Stimulated activated CD4-positive, alpha-beta T cell treated with anti-CD3 and anti-CD28 coated beads, Interleukin-1b, Interleukin-23, amount 100 ng/mL, for 1 hour (primary cell): ENCODE measurements around the gene RAP2A.

Experiments used
- DNase-seq, 2 donors: peaks; one replicate each; pipeline ENCODE4 v3.0.0-alpha.2; 2020; ENCODE audit warnings: low read depth in 2 of 2

Gene RAP2A

GRCh38 chr13:97433727-97434396, at the start of gene RAP2A:
RAP2A (plus strand) TSS chr13:97434169; CDS start chr13:97434471, 302 bp downstream.
- DNase-seq = peak; percentile 71 to 78

- DNase-seq = no peak
These were observed 49.6 kb upstream of the RAP2A start for GRCh38 chr13:97384371-97384770.

DNA sequence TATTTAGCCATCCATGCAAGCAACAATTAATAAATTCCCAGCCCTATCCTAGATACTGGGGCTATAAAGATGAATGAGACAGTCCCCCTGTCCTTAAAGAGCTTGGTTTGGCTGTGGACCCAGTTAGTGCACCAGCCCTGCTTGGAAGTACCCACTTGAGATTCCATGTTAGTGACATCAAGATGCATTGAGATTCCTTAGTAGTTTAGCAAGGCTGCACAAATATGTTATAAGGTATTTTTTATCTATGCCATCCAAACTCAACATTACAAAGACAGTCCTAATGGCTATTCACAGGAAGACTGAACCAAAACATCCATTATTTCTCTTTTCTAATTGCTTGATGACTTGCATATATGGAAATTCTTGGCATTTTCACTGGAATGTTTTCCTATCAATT, 48.8 kb upstream of the RAP2A start:
- no peak for DNase-seq

GRCh38 chr13:97385854-97386253, 48.1 kb upstream of the RAP2A start:
- DNase-seq = no peak

- no peak for DNase-seq
These were observed 47.0 kb upstream of the RAP2A start for GRCh38 chr13:97386801-97387484.

DNA sequence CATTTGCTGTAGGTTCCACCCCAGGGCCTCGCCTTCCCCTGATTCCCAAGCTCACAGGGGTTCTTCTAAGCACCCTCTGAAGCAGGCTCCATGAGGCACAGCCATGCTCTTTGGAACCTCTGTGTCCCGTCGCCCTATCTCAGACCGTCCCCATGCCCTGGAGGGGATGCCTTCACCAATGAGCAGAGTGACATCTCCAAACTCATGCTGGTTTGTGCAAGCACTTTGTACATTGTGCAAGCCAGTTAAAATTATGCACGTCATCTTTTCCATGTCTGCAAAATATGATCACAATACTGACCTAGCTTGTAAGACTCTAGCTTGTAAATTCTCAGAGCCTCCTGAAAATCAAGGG, 46.5 kb upstream of the RAP2A start:
- no peak for DNase-seq

- DNase-seq = no peak
These were observed 46.1 kb upstream of the RAP2A start for GRCh38 chr13:97387890-97388289.

DNA sequence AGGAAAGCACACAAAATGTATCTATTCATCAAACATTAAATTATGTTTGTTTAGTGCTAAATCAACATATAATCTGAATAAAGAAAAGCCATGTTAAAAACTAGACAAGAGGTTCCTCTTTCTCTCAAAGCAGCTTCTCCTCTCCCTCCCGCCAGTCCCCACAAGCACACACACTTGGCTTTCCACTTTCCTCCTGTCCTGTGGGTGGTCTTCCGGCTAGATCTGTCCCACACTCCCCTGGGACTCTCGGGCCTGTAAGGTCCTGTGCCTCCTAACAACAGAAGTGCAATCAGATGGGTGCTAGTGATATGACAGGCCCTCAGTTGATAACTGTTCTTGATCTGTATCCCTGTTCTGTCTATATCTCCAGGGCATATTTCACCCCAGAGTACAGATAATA, 45.6 kb upstream of the RAP2A start:
- no peak for DNase-seq

DNA sequence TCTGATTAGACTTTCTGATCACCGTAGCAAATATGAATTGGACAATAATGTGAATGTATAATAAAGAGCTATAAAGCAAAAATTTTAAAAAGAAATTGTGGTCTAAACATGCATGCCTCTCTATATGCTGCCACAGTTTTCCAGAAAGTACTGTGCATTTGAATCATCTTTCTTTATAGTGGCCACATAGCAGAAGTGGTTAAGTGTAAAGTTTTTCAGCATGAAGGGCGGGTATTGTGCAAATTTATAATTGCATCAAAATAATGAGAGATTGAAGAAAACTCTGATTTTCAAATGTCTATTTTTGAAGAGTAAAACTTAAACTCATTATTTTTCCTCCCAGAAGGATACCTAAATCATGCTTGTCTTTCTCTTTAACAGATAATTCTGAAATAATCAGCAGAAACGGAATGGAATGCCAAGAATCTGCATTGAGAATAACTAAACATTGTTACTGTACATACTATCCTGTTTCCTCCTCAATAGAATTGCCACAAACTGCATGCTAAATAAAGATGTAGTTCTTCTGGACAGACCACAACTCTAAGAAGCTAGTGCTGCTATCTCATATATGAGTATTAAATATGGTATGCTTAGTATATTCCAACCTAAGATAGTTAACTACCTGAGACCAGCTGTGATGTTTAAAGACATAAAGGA, 42.9 kb upstream of the RAP2A start:
- DNase-seq = no peak

DNA sequence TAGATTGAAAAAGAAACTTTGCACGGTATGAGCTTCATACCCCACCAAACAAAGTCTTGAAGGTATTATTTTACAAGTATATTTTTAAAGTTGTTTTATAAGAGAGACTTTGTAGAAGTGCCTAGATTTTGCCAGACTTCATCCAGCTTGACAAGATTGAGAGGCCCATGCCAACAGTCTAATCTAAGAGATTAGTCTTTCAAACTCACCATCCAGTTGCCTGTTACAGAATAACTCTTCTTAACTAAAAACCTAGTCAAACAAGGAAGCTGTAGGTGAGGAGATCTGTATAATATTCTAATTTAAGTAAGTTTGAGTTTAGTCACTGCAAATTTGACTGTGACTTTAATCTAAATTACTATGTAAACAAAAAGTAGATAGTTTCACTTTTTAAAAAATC, 41.9 kb upstream of the RAP2A start:
- DNase-seq = no peak

GRCh38 chr13:97394542-97394941, 39.4 kb upstream of the RAP2A start:
- no peak for DNase-seq

DNA sequence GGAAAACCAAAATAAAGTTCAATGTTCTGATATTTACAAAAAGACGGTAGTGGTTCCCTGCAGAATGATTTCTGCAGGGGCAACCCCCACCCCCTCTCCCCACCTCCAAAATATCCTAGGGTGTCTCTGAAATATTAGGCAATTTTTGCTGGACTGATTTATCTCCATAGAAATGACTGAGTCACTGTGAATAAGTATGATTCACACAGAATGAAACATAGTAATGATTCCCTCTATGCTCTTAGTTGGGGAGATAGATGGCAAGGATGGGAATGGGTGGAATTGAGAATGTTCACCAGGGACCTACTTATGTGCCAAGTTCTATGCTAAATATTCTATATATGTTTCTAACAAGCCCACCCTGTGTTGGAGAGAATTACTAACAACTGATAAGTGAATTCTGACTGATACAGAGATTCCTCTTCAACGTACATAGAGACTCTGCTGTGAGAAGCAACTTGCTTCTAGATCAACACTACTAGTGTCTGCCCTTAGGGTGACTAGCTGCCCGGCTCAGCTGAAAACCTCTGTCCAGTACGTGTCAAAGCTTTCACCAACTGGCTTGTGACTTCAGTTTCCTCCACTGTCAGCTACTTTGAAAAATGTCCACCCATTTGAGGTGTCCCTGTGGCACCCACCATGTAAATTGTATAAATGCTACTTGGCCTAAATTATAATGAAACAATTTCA, 38.4 kb upstream of the RAP2A start:
- DNase-seq = no peak

GRCh38 chr13:97397267-97397666, 36.7 kb upstream of the RAP2A start:
- DNase-seq = no peak

- no peak for DNase-seq
These were observed 32.5 kb upstream of the RAP2A start for GRCh38 chr13:97401421-97401820.

- DNase-seq = no peak
These were observed 29.8 kb upstream of the RAP2A start for GRCh38 chr13:97403893-97404750.

DNA sequence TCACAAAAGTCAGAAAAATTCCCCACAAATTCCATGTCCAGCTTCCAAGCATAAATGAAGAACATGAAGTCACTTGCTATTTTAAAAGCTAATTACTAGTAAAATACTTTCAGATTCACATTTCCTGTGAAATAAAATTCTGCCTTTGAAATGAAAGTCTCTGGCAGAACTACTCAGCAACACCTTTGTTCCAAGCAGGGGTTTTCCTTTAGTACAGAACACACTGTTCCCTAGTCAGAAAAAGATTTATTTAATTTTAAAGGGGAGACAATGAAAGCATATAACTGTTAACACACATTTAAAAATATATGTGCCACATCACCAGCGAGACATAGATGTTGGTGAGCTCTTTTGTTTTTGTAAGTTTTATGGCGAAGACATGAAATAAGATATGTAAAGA, 26.4 kb upstream of the RAP2A start:
- no peak for DNase-seq

DNA sequence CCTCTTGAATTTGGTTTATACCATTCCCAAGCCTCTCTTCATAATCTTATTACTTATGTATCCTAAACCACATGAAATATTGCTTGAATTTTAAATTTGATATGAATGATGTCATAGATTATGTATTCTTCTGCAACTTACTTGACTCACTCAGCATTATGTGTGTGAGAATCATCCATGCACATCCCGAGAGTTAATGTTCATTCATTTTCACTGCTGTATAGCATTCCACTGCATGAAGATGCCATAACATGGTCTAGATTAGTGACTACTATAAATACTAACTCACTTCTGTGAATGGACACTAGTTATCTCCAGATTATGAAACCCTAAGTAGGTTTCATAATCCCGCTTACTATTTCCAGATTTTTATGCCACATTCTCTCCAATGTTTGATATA, 25.0 kb upstream of the RAP2A start:
- DNase-seq = no peak

- no peak for DNase-seq
These were observed 22.0 kb upstream of the RAP2A start for GRCh38 chr13:97411984-97412383.

- no peak for DNase-seq
These were observed 20.3 kb upstream of the RAP2A start for GRCh38 chr13:97413694-97414093.

DNA sequence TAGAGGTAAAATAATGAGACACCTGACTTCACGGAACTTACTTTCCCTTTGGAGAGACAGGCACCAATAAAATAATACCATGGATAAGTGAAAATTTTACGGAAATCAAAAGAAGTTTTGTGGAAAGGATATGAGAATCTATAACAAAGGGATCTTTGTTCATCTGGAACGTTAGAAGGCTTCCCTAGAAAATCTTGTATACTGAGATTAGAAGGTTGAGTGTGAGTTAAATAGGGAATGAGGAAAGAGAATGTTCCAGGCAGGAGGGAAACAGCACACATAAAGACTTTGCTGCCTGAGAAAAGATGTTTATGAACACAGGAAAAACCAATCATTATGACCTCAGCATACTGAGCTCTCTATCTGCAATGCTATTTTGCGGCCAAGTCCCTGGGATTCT, 19.6 kb upstream of the RAP2A start:
- no peak for DNase-seq

GRCh38 chr13:97417698-97418097, 16.3 kb upstream of the RAP2A start:
- DNase-seq = no peak
